ENCODE measurements around the gene COL15A1.

GRCh38 chr9:99051851-99052250, 108.1 kb downstream of the COL15A1 start:
- TF ChIP-seq POLR2A (IDR thresholded peaks at IDR 0.05; ENCODE audit: extremely low read depth, insufficient read length): no peak
- no peak for TF ChIP-seq CTCF (IDR thresholded peaks at IDR 0.05; ENCODE audit: low read depth, low read length)
- no peak for TF ChIP-seq MAX (IDR thresholded peaks at IDR 0.05; ENCODE audit: low read depth, low read length)
